Measurements from ENCODE around the gene CFLAR.
"Not testable (repeated sequence)": the region's sequence is repeated elsewhere in the genome, so short reads cannot be mapped to it uniquely, and the experiment has no call there.

Gene CFLAR

GRCh38 chr2:201149064-201149820, 33.3 kb downstream of the CFLAR start:
- no peak for DNase-seq (ENCODE audit: low read depth)

- not testable (repeated sequence) for DNase-seq (ENCODE audit: low read depth)
These were observed 33.8 kb downstream of the CFLAR start for GRCh38 chr2:201149821-201150165.

- no peak for DNase-seq (ENCODE audit: low read depth)
These were observed 34.6 kb downstream of the CFLAR start for GRCh38 chr2:201150454-201151020.

- DNase-seq (ENCODE audit: low read depth) = no peak
These were observed 35.4 kb downstream of the CFLAR start for GRCh38 chr2:201151127-201151981.

GRCh38 chr2:201152517-201152916, 36.6 kb downstream of the CFLAR start:
- DNase-seq (ENCODE audit: low read depth) = no peak

- no peak for DNase-seq (ENCODE audit: low read depth)
These were observed 37.2 kb downstream of the CFLAR start for GRCh38 chr2:201152999-201153815.

GRCh38 chr2:201154615-201155399, 38.8 kb downstream of the CFLAR start:
- no peak for DNase-seq (ENCODE audit: low read depth)

- DNase-seq (ENCODE audit: low read depth) = no peak
These were observed 40.1 kb downstream of the CFLAR start for GRCh38 chr2:201156036-201156435.

- no peak for DNase-seq (ENCODE audit: low read depth)
These were observed 40.7 kb downstream of the CFLAR start for GRCh38 chr2:201156640-201157039.

- DNase-seq (ENCODE audit: low read depth) = no peak
These were observed 41.7 kb downstream of the CFLAR start for GRCh38 chr2:201157694-201158093.

- DNase-seq (ENCODE audit: low read depth) = no peak
These were observed 42.4 kb downstream of the CFLAR start for GRCh38 chr2:201158111-201158929.

GRCh38 chr2:201164166-201164565, 48.2 kb downstream of the CFLAR start:
- DNase-seq (ENCODE audit: low read depth) = no peak

- DNase-seq (ENCODE audit: low read depth) = no peak
These were observed 51.6 kb downstream of the CFLAR start for GRCh38 chr2:201167546-201167945.

- DNase-seq (ENCODE audit: low read depth) = not testable (repeated sequence)
These were observed 52.5 kb downstream of the CFLAR start for GRCh38 chr2:201168496-201168895.

GRCh38 chr2:201171259-201171814, 55.4 kb downstream of the CFLAR start:
- DNase-seq (ENCODE audit: low read depth) = no peak

- DNase-seq (ENCODE audit: low read depth) = no peak
These were observed 56.3 kb downstream of the CFLAR start for GRCh38 chr2:201172279-201172678.

- no peak for DNase-seq (ENCODE audit: low read depth)
These were observed 58.7 kb downstream of the CFLAR start for GRCh38 chr2:201174687-201175086.

GRCh38 chr2:201176081-201176481, 60.1 kb downstream of the CFLAR start:
- DNase-seq (ENCODE audit: low read depth) = no peak

GRCh38 chr2:201180010-201180409, 64.0 kb downstream of the CFLAR start:
- DNase-seq (ENCODE audit: low read depth) = no peak

Measured in activated T-cell treated with anti-CD3 and anti-CD28 coated beads for 48 hours (primary cell).